Esophagus muscularis mucosa (tissue), 4 donors: Measurements from ENCODE around the gene HOXC9. TPM values are rescaled to one million over a fixed set of nuclear protein-coding genes. Genes with fewer than 3 reads are reported as not detected.
A peak's percentile ranks its signal among the peaks of the same experiment; 100 is the strongest.

Experiments used
- DNase-seq: peaks from one replicate; pipeline ENCODE4 v3.0.0-alpha.2; 2017; ENCODE audit errors: extremely low spot score
- H3K27ac ChIP-seq, 4 donors: fragments of 200-600 bp; sonication (generic); replicated peaks in 1 of 4; 1 replicate in 3 of 4; 2 replicates in 1 of 4; pipeline ENCODE4 v1.5.1; 2016 to 2019; ENCODE audit warnings: mild to moderate bottlenecking in 1 of 4
- H3K27me3 ChIP-seq, 4 donors: fragments of 200-600 bp; sonication (generic); one replicate each; pipeline versions ENCODE4 v1.5.1 to v1.6.0; 2016 to 2019
- H3K36me3 ChIP-seq, 4 donors: fragments of 200-600 bp; sonication (generic); one replicate each; pipeline ENCODE4 v1.5.1; 2016 to 2019
- H3K4me1 ChIP-seq, 4 donors: fragments of 200-600 bp; sonication (generic); one replicate each; pipeline ENCODE4 v1.5.1; 2016 to 2019
- H3K4me3 ChIP-seq, 4 donors: fragments of 200-600 bp; sonication (generic); 1 replicate in 2 of 4; 2 replicates in 2 of 4; pipeline ENCODE4 v1.5.1; 2016 to 2019; ENCODE audit warnings: mild to moderate bottlenecking in 4 of 4, moderate library complexity in 1 of 4
- H3K9me3 ChIP-seq, 4 donors: fragments of 200-600 bp; sonication (generic); 1 replicate in 3 of 4; 2 replicates in 1 of 4; pipeline ENCODE4 v1.5.1; 2016 to 2019
- EP300 ChIP-seq: sonication (generic); formaldehyde crosslinking; IDR thresholded peaks from one replicate; pipeline ENCODE4 v1.6.1; 2017; ENCODE audit warnings: antibody characterized with exemption
- POLR2A ChIP-seq: fragments of 450-650 bp; IDR thresholded peaks from one replicate; pipeline ENCODE4 v1.6.1; 2017; ENCODE audit warnings: antibody characterized with exemption, moderate library complexity, mild to moderate bottlenecking, low read depth
- POLR2AphosphoS5 ChIP-seq, 2 donors: sonication (generic); formaldehyde crosslinking; IDR thresholded peaks; one replicate each; pipeline ENCODE4 v1.6.1; 2017; ENCODE audit warnings: antibody characterized with exemption in 2 of 2
- WGBS: methylation state at CpG from one replicate; pipeline ENCODE4 v1.1.5; 2018; 5-methylcytosine and 5-hydroxymethylcytosine counted together
- intact Hi-C: fragments of 100-400 bp; cut with DNase I; formaldehyde crosslinking; loops from one replicate; pipeline ENCODE4 v1.15.1; 2023
- total RNA-seq, 4 donors: library from RNA; depleted of rRNA; stranded (reverse); fragments of >200 nt; gene quantifications; one replicate each; pipeline versions ENCODE4 v1.1.0 to v1.2.1, GENCODE V29; 2016
- TF ChIP-seq, protein P1 (sequence below), 3 experiments: fragments of 200-600 bp in 2 of 3; fragments of 450-650 bp in 1 of 3; sonication (generic) in 2 of 3; IDR thresholded peaks; one replicate each; pipeline ENCODE4 v1.5.1; 2017 to 2019; ENCODE audit warnings: antibody characterized with exemption in 3 of 3, mild to moderate bottlenecking in 2 of 3, moderate library complexity in 1 of 3

HOXC9 gene
- total RNA-seq, 4 donors from 2014 or later, result not detected

DNA sequence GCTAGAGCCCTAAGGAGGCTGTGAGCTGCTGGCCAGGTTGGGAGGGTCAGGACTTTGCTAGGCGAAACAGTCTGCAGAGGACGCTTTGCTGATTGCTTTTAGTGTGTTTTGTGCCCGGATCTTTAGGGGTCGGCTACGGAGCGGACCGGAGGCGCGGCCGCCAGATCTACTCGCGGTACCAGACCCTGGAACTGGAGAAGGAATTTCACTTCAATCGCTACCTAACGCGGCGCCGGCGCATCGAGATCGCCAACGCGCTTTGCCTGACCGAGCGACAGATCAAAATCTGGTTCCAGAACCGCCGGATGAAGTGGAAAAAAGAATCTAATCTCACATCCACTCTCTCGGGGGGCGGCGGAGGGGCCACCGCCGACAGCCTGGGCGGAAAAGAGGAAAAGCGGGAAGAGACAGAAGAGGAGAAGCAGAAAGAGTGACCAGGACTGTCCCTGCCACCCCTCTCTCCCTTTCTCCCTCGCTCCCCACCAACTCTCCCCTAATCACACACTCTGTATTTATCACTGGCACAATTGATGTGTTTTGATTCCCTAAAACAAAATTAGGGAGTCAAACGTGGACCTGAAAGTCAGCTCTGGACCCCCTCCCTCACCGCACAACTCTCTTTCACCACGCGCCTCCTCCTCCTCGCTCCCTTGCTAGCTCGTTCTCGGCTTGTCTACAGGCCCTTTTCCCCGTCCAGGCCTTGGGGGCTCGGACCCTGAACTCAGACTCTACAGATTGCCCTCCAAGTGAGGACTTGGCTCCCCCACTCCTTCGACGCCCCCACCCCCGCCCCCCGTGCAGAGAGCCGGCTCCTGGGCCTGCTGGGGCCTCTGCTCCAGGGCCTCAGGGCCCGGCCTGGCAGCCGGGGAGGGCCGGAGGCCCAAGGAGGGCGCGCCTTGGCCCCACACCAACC, 29.8 kb downstream of the HOXC9 start:
- intact Hi-C loops, result loop anchor here (5.0 kb wide), 1 partner anchor 98 kb away; no protein-coding TSS in a partner anchor
- Histone ChIP-seq H3K4me3 (peak overlapping the region in 2 of 4 donors; percentile 13 to 36), H3K4me1 (peaks cover 14 to 45% (median 31%) of the 10 kb centered on the region in 4 donors), H3K27me3 (peaks cover 0 to 99% (median 55%) of the 10 kb centered on the region in 4 donors), H3K36me3 (no peaks in the 10 kb centered on the region), H3K27ac (no peak overlapping the region), H3K9me3 (no peaks in the 10 kb centered on the region)
- TF ChIP-seq POLR2AphosphoS5 (IDR thresholded peaks at IDR 0.05), result no peak
- TF ChIP-seq, protein P1, sequence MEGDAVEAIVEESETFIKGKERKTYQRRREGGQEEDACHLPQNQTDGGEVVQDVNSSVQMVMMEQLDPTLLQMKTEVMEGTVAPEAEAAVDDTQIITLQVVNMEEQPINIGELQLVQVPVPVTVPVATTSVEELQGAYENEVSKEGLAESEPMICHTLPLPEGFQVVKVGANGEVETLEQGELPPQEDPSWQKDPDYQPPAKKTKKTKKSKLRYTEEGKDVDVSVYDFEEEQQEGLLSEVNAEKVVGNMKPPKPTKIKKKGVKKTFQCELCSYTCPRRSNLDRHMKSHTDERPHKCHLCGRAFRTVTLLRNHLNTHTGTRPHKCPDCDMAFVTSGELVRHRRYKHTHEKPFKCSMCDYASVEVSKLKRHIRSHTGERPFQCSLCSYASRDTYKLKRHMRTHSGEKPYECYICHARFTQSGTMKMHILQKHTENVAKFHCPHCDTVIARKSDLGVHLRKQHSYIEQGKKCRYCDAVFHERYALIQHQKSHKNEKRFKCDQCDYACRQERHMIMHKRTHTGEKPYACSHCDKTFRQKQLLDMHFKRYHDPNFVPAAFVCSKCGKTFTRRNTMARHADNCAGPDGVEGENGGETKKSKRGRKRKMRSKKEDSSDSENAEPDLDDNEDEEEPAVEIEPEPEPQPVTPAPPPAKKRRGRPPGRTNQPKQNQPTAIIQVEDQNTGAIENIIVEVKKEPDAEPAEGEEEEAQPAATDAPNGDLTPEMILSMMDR (IDR thresholded peaks at IDR 0.05), result no peak
- TF ChIP-seq EP300, result no peak
- no peak for TF ChIP-seq POLR2A
- 51% methylated on average over 37 of the region's 53 CpGs for WGBS
- DNase-seq, result no peak

DNA sequence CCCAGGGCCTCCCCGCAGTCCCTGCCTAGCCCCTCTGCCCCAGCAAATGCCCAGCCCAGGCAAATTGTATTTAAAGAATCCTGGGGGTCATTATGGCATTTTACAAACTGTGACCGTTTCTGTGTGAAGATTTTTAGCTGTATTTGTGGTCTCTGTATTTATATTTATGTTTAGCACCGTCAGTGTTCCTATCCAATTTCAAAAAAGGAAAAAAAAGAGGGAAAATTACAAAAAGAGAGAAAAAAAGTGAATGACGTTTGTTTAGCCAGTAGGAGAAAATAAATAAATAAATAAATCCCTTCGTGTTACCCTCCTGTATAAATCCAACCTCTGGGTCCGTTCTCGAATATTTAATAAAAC, 30.5 kb downstream of the HOXC9 start:
- TF ChIP-seq, protein P1 (IDR thresholded peaks at IDR 0.05), result no peak
- WGBS, result 73% methylated on average over 6 of the region's 7 CpGs

DNA sequence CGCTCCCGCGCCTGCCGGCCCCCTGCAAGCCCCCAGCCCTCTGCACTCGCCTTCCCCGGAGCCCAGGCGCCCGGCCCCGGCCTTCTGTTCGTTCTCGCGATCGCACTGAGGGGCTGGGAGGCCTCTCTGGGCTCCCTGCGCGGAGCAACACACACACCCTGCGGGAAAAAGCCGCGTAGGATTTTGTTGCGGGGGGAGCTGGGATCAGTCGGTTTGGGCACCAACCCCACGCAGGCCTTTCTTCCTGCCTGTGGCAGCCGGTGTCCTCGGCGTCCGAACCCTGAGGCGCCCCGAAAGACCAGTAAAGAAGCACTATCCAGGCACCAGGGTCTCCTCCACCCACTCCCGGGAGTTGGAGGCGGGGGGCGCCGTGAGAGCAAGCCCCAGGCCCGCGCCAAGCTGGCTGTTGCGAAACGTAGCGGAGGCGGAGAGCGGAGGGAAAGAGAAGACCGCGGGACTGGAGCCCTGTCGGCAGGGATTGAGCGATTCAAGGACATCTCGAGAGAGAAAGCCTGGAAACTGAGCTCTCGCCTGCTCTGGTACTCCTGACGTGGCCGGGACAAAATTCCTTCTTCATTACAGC, 31.0 kb downstream of the HOXC9 start:
- WGBS, result 50% methylated on average over 38 of the region's 46 CpGs
- DNase-seq, result no peak
- Histone ChIP-seq H3K4me3 (peak overlapping the region in 2 of 4 donors; percentile 14 to 20), H3K27ac (no peak overlapping the region), H3K27me3 (peaks cover 0 to 97% (median 45%) of the 10 kb centered on the region in 4 donors), H3K9me3 (no peaks in the 10 kb centered on the region), H3K36me3 (no peaks in the 10 kb centered on the region), H3K4me1 (peaks cover 14 to 45% (median 32%) of the 10 kb centered on the region in 4 donors)
- TF ChIP-seq POLR2AphosphoS5 (IDR thresholded peaks at IDR 0.05) (no peak), EP300 (no peak), POLR2A (no peak)
- TF ChIP-seq, protein P1 (IDR thresholded peaks at IDR 0.05), result no peak
- intact Hi-C loops, result loop anchor here (5.0 kb wide), 1 partner anchor 96 kb away; no protein-coding TSS in a partner anchor

More for the DNA sequence above, 30.5 kb downstream of the HOXC9 start:
- Histone ChIP-seq H3K4me1 (peaks cover 14 to 45% (median 32%) of the 10 kb centered on the region in 4 donors), H3K27me3 (peaks cover 0 to 97% (median 51%) of the 10 kb centered on the region in 4 donors), H3K4me3 (no peak overlapping the region), H3K27ac (no peak overlapping the region), H3K9me3 (no peaks in the 10 kb centered on the region), H3K36me3 (no peaks in the 10 kb centered on the region)
- DNase-seq, result no peak
- intact Hi-C loops, result loop anchor here (5.0 kb wide), 1 partner anchor 97 kb away; no protein-coding TSS in a partner anchor

DNA sequence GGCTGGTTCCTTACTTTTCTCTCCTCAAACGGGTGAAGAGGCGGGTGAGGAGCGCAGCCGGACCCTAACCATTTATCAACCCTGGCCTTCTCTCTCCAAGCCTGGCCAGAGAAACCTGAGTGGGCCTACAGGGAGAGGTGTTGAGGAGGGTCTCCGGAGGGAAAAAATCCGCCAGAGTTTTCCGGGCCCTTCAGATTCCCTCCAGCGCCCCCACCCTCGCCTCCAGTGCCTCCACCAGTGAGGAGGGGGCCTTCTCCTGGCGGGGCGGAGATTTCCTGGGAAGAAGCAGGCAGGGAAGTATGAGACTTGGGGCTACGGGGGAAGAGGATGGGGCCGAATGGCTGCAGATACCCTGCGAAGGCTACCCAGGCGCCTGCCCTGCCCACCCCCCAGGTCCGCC, 31.5 kb downstream of the HOXC9 start:
- no peaks in the 10 kb centered on the region for H3K36me3 ChIP-seq
- no peak for DNase-seq
- intact Hi-C loops, result loop anchor here (5.0 kb wide), 1 partner anchor 96 kb away; no protein-coding TSS in a partner anchor
- H3K27me3 ChIP-seq, result peaks cover 0 to 94% (median 40%) of the 10 kb centered on the region in 4 donors
- 62% methylated on average over 15 of the region's 16 CpGs for WGBS
- H3K9me3 ChIP-seq, result no peaks in the 10 kb centered on the region
- peaks cover 14 to 45% (median 33%) of the 10 kb centered on the region in 4 donors for H3K4me1 ChIP-seq
- TF ChIP-seq POLR2AphosphoS5 (IDR thresholded peaks at IDR 0.05) (no peak), POLR2A (no peak), EP300 (no peak)
- TF ChIP-seq, protein P1 (IDR thresholded peaks at IDR 0.05), result no peak
- no peak overlapping the region for H3K27ac ChIP-seq
- peak overlapping the region in 1 of 4 donors; percentile 14 for H3K4me3 ChIP-seq
